Islet precursor cell (in vitro differentiated cells): ENCODE measurements around the gene KLHL29.
"Not testable (repeated sequence)": the region's sequence is repeated elsewhere in the genome, so short reads cannot be mapped to it uniquely, and the experiment has no call there.

Experiments
- DNase-seq: peaks from one replicate; pipeline ENCODE4 v3.0.0-alpha.2; 2018

The KLHL29 gene

DNA sequence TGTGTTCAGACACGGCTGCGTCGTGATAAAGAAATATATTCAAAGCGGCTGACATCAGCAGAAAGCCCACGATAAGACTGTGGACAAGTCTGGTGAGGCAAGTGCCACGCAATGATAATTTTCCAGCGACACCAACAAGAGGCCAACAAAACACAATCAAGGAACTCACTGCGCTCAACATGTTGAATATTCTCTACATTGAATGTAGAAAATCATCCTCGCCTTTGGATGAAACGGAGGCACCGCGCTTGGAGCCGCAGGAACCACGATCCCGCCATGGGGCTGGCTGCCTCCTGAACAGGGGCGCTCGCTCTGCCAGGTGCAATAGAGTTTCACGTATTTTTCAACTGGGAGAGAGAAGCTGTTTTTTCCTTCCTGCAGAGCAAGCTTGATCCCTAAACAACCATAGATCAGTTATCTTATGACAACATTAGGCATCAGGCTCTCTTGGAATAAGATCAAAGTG lies 321.7 kb downstream of the KLHL29 start:
- DNase-seq: peak; percentile 25

DNA sequence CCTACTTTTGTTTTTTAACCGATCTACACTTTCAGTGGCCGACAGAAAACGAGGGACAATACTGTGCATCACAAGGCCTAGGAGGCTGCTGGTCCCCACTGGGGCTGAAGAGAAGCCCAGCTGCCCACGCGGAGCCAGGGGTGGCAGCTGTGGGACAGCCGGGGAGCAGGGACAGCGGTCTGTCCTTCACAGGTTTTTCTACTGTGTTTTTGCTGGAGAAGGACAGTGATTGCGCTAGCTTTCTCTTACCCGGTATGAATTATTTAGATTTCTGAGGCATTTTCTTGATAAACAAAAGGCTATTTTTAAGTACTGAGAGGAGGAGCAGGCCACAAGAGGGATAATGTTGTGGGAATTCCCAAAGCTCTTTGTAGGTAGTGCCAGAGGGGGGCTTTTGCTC lies 322.1 kb downstream of the KLHL29 start:
- DNase-seq: no peak

DNA sequence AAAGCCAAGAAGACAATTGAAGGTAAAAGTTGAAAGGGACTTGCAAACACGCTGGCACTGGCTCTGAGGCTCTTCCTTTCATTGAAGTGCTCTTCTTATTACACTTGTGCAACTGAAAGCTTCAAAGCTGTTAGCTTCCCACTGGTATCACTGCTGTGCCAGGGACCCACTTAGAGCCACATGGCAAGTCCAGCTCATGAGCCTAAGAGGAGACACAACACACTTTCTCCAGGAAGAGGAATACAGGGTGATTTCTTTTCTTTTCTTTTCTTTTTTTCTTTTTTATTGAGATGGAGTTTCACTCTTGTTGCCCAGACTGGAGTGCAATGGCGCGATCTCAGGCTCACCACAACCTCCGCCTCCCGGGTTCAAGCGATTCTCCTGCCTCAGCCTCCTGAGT lies 323.8 kb downstream of the KLHL29 start:
- no peak for DNase-seq

DNA sequence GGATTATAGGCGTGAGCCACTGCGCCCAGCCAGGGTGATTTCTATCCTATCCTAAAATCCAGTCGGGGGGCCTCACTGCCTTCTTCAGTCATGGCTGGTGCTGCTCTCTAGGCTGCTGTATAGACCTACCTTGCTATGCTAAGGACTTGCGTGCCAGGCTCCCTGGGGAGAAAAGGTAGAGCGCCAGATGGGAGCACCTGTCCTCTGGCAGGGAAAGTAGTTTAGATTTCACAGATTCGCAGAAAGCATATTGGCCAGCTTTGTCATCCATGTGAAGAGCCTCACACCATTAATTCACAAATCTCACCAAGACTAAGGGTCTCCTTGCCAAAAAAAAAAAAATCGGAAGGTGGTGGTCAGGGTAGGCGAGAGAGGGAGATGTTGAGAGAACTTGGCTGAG lies 324.3 kb downstream of the KLHL29 start:
- no peak for DNase-seq

DNA sequence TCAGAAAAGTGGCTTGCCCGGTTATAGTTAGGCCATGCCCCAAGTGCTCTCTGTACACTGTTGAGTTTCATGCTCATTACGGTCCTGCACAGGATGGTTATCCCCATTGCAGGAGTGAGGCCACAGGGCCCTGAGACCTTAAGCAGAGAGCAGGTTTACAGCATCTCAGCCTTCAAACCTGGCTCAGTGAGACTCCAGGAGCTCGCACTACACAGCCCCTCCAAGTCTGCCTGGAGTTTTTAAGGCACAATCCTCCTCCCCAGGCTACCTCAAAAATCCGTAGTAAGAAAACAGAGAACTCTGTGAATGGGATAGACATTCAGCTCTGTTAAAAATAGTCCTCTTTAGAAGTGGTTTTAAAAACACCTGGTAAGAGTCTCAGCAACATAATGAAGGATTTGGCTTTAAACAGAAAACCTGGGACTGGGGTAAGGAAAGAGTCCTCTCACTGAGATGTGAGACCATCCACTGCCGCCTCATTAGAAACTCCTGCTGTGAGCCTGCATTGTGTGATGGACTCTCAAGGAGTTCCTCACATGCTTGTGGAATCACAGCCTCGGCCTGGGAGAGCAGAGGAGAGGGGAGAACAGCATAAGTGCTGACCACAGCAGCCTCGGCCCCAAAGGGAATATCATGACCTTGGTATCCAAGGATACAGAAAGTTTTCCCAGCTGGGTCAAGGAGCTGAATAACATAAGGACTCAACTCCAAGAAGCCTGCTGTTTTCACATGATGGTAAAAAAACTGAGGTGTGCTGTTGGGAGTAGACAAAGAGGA lies 327.2 kb downstream of the KLHL29 start:
- DNase-seq: no peak

DNA sequence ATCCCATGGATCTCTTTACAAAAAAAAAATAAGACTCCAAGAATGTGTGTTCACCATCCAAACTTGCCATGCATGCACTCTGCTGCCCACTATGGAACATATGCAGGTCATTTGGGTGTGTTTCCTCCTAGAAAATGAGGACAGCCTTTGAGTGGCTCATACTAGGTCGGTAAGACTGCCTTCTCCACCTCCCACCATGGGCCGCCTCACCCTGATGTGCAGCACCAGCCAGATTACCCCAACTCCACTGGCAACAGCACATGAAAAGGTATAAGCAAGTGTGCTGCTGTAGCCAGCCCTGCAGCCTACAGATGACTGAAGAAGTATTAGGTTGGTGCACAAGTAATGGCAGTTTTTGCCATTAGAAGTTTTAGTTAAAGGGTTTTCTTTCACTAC lies 327.8 kb downstream of the KLHL29 start:
- no peak for DNase-seq

DNA sequence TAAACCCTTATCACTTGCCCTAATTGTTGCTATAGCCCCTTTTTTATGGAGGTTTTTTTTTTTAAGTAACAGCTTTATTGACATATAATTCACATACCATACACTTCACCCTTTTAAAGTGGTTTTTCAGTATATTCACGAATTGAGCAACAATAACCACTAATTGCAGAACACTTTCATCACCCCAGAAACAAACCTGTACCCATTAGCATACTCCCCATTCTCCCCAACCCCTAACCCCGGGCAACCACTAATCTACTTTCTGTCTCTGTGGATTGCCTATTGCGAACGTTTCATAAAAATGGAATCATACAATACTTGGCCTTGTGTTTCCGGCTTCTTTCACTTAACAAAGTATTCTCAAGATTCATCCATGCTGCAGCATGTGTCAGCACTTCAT lies 328.4 kb downstream of the KLHL29 start:
- DNase-seq: no peak

DNA sequence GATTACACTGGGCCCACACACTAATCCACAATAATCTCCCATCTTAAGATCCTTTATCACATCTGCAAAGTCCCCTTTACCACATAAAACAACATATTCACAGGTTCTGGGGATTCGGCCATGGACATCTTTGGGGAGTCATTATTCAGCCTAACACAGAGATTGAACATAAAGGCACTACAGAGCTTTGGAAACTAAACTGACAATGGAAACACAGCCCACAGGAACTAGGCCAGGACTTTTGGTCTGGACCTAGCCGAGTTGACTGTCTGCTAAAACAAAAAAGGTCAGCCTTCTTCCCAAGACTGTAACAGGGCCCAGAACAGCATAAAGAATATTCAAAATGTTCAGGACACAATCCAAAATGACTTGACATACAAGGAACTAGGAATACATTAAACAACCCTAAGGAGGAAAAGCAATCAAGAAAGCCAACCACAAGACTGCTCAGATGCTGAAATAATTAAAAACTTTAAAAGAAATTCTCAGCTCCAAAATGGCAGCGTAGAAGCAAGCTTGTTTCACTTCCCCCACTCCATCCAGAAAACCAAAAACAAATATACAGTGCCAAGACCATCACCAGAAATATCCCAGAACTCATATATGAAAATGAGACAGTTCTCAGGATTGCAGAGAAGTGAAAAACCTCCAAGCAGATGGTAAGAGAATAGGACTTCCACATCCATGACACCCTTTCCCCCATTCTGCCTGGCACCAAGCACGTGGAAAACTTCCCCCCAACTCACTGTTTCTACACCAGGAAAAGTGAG lies 334.1 kb downstream of the KLHL29 start:
- DNase-seq: no peak

DNA sequence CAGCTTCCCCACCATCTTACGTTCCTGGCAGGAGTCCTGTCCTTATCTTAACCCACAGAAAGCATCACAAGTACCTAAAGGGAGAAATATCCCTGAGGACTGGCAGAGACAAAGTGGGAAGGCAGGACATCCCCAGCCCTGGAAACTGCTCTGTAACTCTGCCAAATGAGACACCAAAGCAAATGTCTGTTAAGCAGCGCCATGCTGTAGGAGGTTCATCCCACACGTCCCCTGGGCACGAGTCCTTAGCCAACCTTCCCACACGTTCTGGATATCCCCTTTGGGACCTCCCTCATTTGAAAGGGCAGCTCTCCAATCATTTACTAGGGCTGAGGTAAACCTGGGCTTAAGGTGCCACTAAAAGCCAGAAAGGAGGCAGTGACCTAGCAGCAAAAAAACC lies 334.7 kb downstream of the KLHL29 start:
- DNase-seq: no peak

DNA sequence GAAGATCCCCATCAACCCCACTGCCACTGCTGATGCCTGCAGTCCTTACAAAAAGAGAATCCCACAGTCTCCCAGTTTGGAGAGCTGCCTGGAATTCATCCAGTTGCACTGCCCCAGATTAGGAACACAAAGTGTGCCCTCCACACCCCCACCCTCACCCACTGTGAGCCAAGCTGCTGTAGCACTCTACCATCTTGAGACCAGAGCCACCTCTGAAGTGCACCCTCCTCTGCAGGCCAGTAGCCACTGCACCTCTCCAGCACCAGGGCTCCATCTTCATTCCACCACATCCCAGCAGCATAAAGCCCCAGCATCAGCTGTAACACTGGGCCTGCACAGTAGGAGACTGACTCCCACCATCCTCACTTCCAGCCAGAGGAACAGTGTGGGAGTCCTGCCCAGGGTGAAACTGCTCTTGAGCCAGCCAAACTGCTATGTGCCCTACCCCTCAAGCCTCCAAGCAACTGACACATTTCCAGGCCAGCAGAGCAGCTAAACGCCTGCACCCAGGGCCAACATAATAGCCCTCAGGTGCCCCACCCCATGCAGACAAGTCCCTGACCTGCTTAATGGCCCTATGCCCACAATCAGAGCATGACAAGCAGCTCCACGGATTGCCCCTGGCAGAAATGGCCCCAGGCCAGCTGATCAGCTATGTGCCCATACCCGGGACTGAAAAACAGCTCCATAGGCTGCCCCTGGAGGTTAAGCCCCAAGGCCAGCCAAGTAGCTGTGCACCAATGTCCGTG lies 335.9 kb downstream of the KLHL29 start:
- DNase-seq: no peak

DNA sequence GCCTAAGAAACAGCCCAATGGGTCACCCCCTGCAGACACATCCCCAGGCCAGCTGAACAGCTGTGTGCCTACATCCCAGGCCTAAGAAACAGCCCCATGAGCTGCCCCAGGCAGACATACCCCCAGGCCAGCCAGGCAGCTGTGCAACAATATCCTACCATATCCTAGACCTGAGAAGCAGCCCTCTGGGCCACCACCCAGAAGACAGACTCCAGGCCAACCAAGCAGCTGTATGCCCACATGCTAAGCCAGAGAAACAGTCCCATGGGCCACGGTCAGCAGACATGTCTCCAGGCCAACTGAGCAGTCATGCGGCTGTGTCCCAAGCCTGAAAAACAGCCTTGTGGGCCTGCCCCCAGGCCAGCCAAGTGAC lies 336.5 kb downstream of the KLHL29 start:
- DNase-seq: no peak

DNA sequence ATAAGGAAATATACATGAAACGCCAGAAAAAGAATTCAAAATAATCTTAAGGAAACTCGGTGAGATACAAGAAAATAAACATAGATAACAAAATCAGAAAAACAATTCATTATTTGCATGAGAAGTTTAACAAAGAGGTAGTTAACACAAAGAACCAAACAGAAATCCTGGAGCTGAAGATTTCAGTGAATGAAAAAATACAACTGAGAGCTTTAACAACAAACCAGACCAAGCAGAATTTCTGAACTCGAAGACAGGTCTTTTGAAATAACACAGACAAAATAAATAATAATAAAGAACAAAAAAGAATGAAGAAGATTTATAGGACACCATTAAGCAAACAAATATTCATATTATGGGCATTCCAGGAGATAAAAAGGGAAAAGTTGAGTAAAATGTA lies 337.3 kb downstream of the KLHL29 start:
- DNase-seq: no peak

DNA sequence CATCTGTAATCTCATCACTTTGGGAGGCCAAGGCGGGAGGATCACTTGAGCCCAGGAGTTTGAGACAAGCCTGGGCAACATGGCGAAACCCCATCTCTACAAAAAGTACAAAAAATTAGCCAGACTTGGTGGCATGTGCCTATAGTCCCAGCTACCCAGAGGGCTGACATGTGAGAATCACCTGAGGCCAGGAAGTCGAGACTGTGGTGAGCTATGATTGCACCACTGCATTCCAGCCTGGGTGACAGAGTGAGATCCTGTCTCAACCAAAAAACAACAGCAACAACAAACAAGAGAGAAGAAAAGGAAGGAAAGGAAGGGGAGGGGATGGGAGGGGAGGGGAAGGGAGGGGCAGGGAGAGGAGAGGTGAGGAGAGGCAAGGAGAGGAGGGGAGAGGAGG lies 338.1 kb downstream of the KLHL29 start:
- peak; percentile 69 for DNase-seq

DNA sequence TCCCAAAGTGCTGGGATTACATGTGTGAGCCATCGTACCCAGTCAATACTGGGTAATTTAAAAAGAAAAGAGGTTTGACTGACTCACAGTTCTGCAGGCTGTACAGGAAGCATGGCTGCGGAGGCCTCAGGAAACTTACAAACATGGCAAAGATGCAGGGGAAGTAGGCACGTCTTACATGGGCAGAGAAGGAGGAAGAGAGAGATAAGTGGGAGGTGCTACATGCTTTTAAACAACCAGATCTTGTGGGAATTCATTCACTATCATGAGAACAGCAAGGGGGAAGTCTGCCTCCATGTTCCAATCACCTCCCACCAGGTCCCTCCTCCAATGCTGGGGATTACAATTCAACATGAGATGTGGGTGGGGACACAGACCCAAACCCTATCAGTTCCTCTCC lies 349.4 kb downstream of the KLHL29 start:
- no peak for DNase-seq

DNA sequence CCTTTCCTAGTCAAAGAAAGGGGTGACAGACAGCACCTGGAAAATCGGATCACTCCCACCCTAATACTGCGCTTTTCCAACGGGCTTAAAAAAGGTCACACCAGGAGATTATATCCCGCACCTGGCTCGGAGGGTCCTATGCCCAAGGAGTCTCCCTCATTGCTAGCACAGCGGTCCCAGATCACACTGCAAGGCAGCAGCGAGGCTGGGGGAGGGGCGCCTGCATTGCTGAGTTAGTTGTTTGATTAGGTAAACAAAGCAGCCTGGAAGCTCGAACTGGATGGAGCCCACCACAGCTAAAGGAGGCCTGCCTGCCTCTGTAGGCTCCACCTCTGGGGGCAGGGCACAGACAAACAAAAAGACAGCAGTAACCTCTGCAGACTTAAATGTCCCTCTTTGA lies 351.8 kb downstream of the KLHL29 start:
- DNase-seq: not testable (repeated sequence)

DNA sequence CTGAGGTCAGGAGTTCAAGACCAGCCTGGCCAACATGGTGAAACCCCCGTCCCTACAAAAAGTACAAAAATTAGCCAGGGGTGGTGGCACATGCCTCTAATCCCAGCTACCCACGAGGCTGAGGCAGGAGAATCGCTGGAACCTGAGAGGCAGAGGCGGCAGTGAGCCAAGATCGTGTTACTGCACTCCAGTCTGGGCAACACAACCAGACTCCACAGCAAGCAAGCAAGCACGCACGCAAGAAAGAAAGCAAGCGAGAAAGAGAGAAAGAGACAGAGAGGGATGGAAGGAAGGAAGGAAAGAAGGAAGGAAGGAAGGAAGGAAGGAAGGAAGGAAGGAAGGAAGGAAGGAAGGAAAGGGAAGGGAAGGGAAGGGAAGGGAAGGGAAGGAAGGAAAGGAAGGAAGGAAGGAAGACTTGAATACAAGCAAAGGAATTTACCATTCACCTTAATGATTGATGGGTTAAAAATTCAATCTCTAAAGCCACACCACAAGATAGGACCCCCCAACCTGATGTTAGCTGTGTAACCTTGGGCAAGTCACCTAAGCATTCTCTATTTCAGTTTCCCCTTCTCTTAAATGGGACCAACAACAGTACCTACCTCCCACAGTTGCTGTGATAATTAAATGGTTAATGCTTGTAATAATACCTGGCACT lies 360.2 kb downstream of the KLHL29 start:
- DNase-seq: no peak

DNA sequence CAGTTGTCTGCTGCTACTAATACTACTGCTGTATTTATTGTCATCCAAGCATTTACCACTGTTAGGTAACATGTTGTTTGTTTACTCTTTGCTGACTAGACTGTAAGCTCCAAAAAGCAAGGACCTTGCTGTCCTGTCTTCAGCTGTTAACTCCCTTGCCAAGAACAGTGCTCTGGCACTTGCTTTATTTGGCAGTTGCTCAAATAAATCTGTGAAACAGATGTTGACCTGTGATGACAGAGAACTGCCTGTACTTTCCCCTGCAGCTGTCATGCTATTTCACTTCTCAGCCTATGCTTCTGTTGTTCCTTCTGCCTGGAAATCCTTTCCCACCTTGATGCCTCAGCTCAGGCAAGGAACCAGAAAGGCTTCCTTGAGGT lies 360.7 kb downstream of the KLHL29 start:
- no peak for DNase-seq

DNA sequence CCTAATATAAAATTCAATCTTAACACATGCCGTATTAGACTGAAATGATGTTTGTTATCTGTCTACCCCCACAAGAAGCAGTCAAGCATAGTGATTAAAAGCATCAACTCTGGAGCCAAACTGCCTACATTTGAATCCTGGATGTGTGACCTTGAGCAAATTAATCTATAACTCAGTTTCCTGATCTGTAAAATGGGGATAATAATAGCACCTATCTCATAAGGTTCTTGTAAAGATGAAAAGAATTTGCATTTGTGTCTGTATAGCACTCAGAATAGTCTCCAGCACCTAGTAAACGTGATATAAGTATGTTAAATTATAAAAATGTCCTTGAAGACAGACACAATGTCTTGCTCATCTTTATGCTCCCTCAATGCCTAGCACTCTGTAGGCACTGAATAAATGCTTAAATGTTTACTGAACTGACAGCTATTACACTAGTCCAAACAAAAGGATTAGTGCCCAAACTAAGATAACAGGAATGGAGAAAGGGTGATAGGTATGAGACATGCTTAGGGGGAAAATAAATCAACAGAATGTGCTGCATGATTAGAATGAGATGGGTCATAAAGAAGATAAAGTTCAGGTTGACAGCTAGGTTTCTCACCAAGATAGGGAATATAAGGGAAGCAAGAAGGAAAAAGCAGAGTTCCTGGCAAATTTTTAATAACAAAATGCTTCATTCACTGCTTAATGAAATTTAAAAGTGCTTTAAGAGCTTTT lies 361.3 kb downstream of the KLHL29 start:
- no peak for DNase-seq

DNA sequence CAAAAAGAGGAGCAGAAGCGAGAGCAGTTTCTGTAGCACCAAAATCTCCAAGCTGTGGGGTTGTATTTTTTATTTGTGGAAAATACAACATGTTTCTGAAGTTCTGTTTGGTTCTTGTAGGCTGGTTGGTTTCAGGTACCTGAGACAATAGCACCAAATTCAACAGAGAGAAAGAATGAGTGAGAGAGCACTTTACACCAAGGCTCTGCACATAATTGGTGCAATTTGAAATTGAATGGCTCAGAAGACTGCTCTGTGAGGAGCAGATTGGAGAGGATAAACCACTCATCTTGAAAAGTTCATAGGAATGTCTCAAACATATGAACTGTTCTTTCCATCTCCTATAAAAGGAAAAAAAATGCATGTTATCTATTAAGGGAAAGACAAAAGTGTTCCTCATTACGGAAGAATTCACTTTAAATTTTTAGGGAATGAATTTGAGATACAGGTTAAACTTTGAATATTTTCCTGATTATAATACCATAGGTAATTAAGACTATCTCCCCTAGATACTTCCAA lies 366.8 kb downstream of the KLHL29 start:
- DNase-seq: no peak

DNA sequence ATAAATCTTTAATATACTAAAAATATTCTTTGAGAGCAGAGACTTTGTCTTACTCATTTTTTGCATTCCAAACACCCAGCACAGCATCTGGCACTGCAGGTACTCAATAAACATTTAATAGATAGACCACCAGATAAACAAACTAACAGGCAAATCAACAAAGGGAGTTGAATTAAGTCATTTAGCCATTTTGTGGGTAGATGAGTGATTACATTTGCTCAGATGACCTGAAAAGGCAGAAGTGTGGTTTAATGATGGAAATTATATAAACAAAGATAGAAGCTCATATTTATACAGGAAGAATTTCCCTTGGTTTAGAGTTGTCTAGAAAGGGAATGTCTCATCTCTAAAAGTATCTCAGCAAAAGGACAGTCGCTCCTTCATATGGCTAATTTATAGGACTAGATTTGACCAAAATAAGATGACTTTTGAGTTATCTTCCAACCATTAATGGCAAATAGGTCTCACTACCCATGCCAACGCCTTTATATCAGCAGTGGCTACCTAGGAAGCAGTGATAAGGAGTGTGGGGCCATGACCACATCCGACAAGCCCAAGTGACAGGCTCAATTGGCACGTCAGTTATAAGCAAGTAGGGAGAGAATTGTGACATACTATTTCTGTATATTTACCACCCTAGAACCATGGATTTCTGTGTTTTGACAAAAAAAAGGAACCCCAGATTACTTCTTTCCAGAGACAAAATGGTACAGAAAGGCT lies 368.5 kb downstream of the KLHL29 start:
- no peak for DNase-seq

DNA sequence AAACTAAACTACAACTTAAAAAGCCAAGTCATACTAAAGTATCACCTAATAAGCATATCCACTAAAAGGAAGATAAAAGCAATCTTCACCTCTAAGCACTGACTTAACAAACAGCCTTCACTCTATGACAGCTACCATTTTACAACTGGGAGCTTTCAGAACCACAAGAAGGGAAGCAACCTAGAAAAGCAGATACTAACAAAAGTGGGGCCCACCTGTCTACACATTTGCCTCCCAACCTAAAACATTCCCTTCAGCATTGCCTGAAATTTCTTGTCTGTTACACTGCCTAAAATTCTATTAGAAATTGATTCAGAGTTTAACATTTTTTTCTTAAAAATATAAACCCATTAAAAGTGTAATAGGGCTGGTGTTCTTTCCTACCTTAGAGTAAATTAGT lies 370.0 kb downstream of the KLHL29 start:
- DNase-seq: no peak
